Endothelial cell of umbilical vein (primary cell): Measurements from ENCODE around the gene DHRS9. TPM values are rescaled to one million over a fixed set of nuclear protein-coding genes. Genes with fewer than 3 reads are reported as not detected.

Experiments used
- BruUV-seq: library from RNA; stranded (reverse); fragments of 400-500 nt; replicated peaks from 2 replicates; lab custom pipeline; 2021; lab: Mats Ljungman, UMichigan
- CTCF ChIA-PET: fragments of 300-600, 350-600 bp; sonication (Branson Sonifier 250); formaldehyde crosslinking; loops from one replicate; lab custom pipeline; 2021; ENCODE audit warnings: antibody characterized with exemption, inconsistent platforms; lab: Charles Lee
- POLR2A ChIA-PET: fragments of 300-600, 350-600 bp; sonication (Branson Sonifier 250); formaldehyde crosslinking; loops from one replicate; lab custom pipeline; 2021; ENCODE audit warnings: antibody characterized with exemption, inconsistent platforms; lab: Charles Lee
- DNase-seq: peaks from one replicate; pipeline ENCODE4 v3.0.0-alpha.2; 2011; ENCODE audit warnings: low read depth, low spot score
- FAIRE-seq: peaks from 2 replicates; lab custom pipeline; 2011; peaks lifted over from hg19 to GRCh38; lab: Jason Lieb, UNC
- H2AFZ ChIP-seq: 2 replicates; pipeline ENCODE4 v1.6.0; 2012; ENCODE audit warnings: low read depth, low read length, control low read depth, inconsistent platforms
- H3K27ac ChIP-seq: 2 replicates; pipeline ENCODE4 v1.5.1; 2011; ENCODE audit warnings: low read depth, mild to moderate bottlenecking, control low read depth, low read length, moderate library complexity; ENCODE audit not compliant: insufficient read depth
- H3K27me3 ChIP-seq, 2 experiments: 2 replicates each; pipeline versions ENCODE4 v1.6.0 to v1.6.1; 2011; ENCODE audit warnings: low read length in 2 of 2, mixed read lengths in 1 of 2; ENCODE audit not compliant: control insufficient read depth in 2 of 2, insufficient read depth in 2 of 2
- H3K36me3 ChIP-seq, 2 experiments: 2 replicates in 1 of 2; 3 replicates in 1 of 2; pipeline ENCODE4 v1.5.1; 2011; ENCODE audit warnings: low read length in 2 of 2, mild to moderate bottlenecking in 1 of 2, moderate library complexity in 1 of 2; ENCODE audit not compliant: control insufficient read depth in 2 of 2, insufficient read depth in 2 of 2; ENCODE audit errors: extremely low read depth in 1 of 2
- H3K4me1 ChIP-seq: 3 replicates; pipeline ENCODE4 v1.5.1; 2011; ENCODE audit warnings: mild to moderate bottlenecking, low read length; ENCODE audit not compliant: control insufficient read depth, insufficient read depth; ENCODE audit errors: extremely low read depth
- H3K4me2 ChIP-seq: 2 replicates; pipeline ENCODE4 v1.6.1; 2011; ENCODE audit warnings: low read length, control low read depth, mixed read lengths; ENCODE audit not compliant: insufficient read depth
- H3K4me3 ChIP-seq, 3 experiments: fragments of 200-600 bp in 1 of 3; sonication (generic), shearing (Covaris generic) in 1 of 3; replicated peaks in 1 of 3; 2 replicates each; pipeline ENCODE4 v1.5.1; 2011 to 2016; ENCODE audit warnings: control low read depth in 3 of 3, low read length in 3 of 3, mild to moderate bottlenecking in 2 of 3, inconsistent platforms in 1 of 3, low read depth in 1 of 3, moderate library complexity in 1 of 3; ENCODE audit not compliant: insufficient read depth in 1 of 3
- H3K79me2 ChIP-seq: 2 replicates; pipeline ENCODE4 v1.6.0; 2012; ENCODE audit warnings: low read length, inconsistent platforms; ENCODE audit not compliant: control insufficient read depth, insufficient read depth
- H3K9ac ChIP-seq: replicated peaks from 2 replicates; pipeline ENCODE3; 2011; ENCODE audit warnings: low read length, control low read depth; ENCODE audit not compliant: insufficient read depth; ENCODE audit errors: extremely low read depth
- H3K9me1 ChIP-seq: replicated peaks from 3 replicates; pipeline ENCODE4 v1.6.0; 2011; ENCODE audit warnings: mild to moderate bottlenecking, low read length; ENCODE audit not compliant: control insufficient read depth, insufficient read depth; ENCODE audit errors: extremely low read depth
- H3K9me3 ChIP-seq: replicated peaks from 2 replicates; pipeline ENCODE4 v1.5.1; 2012; ENCODE audit warnings: low read length, inconsistent platforms; ENCODE audit not compliant: control insufficient read depth, insufficient read depth
- H4K20me1 ChIP-seq: replicated peaks from 2 replicates; pipeline ENCODE3; 2011; ENCODE audit warnings: mild to moderate bottlenecking, low read length; ENCODE audit not compliant: control insufficient read depth, insufficient read depth; ENCODE audit errors: extremely low read depth
- EZH2 ChIP-seq: IDR thresholded peaks from 2 replicates; pipeline ENCODE4 v1.6.1; 2012; ENCODE audit warnings: borderline replicate concordance, low read depth, mild to moderate bottlenecking, moderate library complexity, low read length, inconsistent platforms; ENCODE audit not compliant: severe bottlenecking
- FOS ChIP-seq: IDR thresholded peaks from 2 replicates; pipeline ENCODE4 v1.6.1; 2011; ENCODE audit warnings: mild to moderate bottlenecking, low read length, moderate library complexity, borderline replicate concordance; ENCODE audit not compliant: insufficient read depth
- GATA2 ChIP-seq: IDR thresholded peaks from 2 replicates; pipeline ENCODE4 v1.7.0; 2011; ENCODE audit warnings: low read depth, mild to moderate bottlenecking, moderate library complexity, mixed read lengths, low read length; ENCODE audit not compliant: insufficient read length, insufficient read depth
- JUN ChIP-seq: IDR thresholded peaks from 2 replicates; pipeline ENCODE4 v1.6.1; 2011; ENCODE audit warnings: borderline replicate concordance, low read depth; ENCODE audit not compliant: insufficient read length, insufficient read depth
- MYC ChIP-seq: IDR thresholded peaks from one replicate; pipeline ENCODE4 v1.6.1; 2011; ENCODE audit warnings: mild to moderate bottlenecking, low read depth, low read length
- POLR2A ChIP-seq: IDR thresholded peaks from 2 replicates; pipeline ENCODE4 v1.6.1; 2012; ENCODE audit warnings: low read depth, mild to moderate bottlenecking, control low read depth, low read length
- POLR2AphosphoS5 ChIP-seq: IDR thresholded peaks from 2 replicates; pipeline ENCODE4 v1.6.1; 2012; ENCODE audit warnings: low read depth, mild to moderate bottlenecking, control low read depth, low read length, moderate library complexity; ENCODE audit not compliant: insufficient read depth
- dilution Hi-C: fragments of 300-500 bp; cut with MboI; formaldehyde crosslinking; loops from one replicate; pipeline ENCODE4 v1.15.0; 2019; ENCODE audit warnings: low sequenced_read_pairs; ENCODE audit not compliant: extremely low pct_ligation_motif_present
- intact Hi-C: fragments of 100-400 bp; cut with micrococcal nuclease; formaldehyde crosslinking; loops from one replicate; pipeline ENCODE4 v1.10.0; 2022
- polyA plus RNA-seq, 4 experiments: library from polyadenylated mRNA; depleted of rRNA in 3 of 4; stranded (reverse) in 3 of 4; unstranded in 1 of 4; fragments of >200 nt; gene quantifications; 2 replicates each; pipeline versions ENCODE4 v1.2.1 to v1.2.3, GENCODE V29; 2011 to 2012; ENCODE audit warnings: missing spikeins in 1 of 4
- total RNA-seq: library from RNA; stranded (reverse); gene quantifications from 2 replicates; pipeline ENCODE4 v1.2.3, GENCODE V29; 2021
- TF ChIP-seq, protein P1 (sequence below), 2 donors: IDR thresholded peaks; 1 replicate in 1 of 2; 2 replicates in 1 of 2; pipeline ENCODE4 v1.5.1; 2011; ENCODE audit warnings: low read length in 2 of 2, mild to moderate bottlenecking in 2 of 2, moderate library complexity in 2 of 2, control low read depth in 1 of 2, inconsistent platforms in 1 of 2, low read depth in 1 of 2; ENCODE audit not compliant: insufficient read depth in 1 of 2; ENCODE audit errors: extremely low read depth in 1 of 2
- TF ChIP-seq, protein P2 (sequence below): IDR thresholded peaks from 2 replicates; pipeline ENCODE4 v1.6.1; 2011; ENCODE audit not compliant: insufficient read depth, insufficient read length

DHRS9 gene
- total and polyA plus RNA-seq, 2 donors (not counting 3 experiments of a cell fraction or from before 2014, with no cell fraction given): 0.40 TPM; not detected in 1

DNA sequence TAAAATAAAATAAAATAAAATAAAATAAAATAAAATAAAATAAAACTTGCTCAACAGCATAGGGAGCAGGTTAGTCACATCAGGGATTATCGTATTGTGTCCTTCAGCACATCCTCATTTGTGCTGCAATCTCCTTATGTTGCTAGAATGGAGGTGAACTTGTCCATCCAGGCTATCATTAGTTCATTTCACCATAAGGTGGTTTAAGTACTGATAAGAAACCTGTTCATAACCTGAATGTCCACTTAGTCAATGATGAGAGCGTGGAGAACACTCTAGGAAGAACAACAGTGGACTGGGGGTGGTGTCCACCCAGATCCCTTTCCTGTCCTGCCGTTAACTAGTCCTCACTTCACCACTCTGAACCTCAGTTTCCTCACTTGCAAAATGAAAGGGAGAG is 21.9 kb downstream of the DHRS9 start:
- no peaks in the 10 kb centered on the region for H3K36me3 ChIP-seq
- dilution Hi-C loops: no loop called here
- BruUV-seq: no TSS peak
- H3K9me3 ChIP-seq: no peaks in the 10 kb centered on the region
- no peaks in the 10 kb centered on the region for H4K20me1 ChIP-seq
- no peak overlapping the region for H3K27ac ChIP-seq
- no peaks in the 10 kb centered on the region for H3K27me3 ChIP-seq
- H3K9ac ChIP-seq: no peak overlapping the region
- FAIRE-seq: no peak
- intact Hi-C loops: no loop called here
- ChIA-PET CTCF (no interaction called here), POLR2A (no interaction called here)
- H3K4me2 ChIP-seq: no peak overlapping the region
- TF ChIP-seq, protein P1, sequence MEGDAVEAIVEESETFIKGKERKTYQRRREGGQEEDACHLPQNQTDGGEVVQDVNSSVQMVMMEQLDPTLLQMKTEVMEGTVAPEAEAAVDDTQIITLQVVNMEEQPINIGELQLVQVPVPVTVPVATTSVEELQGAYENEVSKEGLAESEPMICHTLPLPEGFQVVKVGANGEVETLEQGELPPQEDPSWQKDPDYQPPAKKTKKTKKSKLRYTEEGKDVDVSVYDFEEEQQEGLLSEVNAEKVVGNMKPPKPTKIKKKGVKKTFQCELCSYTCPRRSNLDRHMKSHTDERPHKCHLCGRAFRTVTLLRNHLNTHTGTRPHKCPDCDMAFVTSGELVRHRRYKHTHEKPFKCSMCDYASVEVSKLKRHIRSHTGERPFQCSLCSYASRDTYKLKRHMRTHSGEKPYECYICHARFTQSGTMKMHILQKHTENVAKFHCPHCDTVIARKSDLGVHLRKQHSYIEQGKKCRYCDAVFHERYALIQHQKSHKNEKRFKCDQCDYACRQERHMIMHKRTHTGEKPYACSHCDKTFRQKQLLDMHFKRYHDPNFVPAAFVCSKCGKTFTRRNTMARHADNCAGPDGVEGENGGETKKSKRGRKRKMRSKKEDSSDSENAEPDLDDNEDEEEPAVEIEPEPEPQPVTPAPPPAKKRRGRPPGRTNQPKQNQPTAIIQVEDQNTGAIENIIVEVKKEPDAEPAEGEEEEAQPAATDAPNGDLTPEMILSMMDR (IDR thresholded peaks at IDR 0.05; ENCODE audit: extremely low read depth in 1 of 2, insufficient read depth in 1 of 2, low read depth in 1 of 2, low read length in 2 of 2): no peak
- H3K4me3 ChIP-seq: no peak overlapping the region
- no peaks in the 10 kb centered on the region for H3K4me1 ChIP-seq
- no peak overlapping the region for H2AFZ ChIP-seq
- DNase-seq: no peak
- no peaks in the 10 kb centered on the region for H3K79me2 ChIP-seq
- no peaks in the 10 kb centered on the region for H3K9me1 ChIP-seq

GRCh38 chr2:169091761-169092519 is 22.6 kb downstream of the DHRS9 start:
- intact Hi-C loops: no loop called here

More at GRCh38 chr2:169091761-169092519, 22.6 kb downstream of the DHRS9 start:
- dilution Hi-C loops: no loop called here
- H3K4me2 ChIP-seq: no peak overlapping the region
- H3K27me3 ChIP-seq: no peaks in the 10 kb centered on the region
- no peaks in the 10 kb centered on the region for H3K79me2 ChIP-seq
- no peaks in the 10 kb centered on the region for H3K9me3 ChIP-seq
- no peaks in the 10 kb centered on the region for H3K36me3 ChIP-seq
- no peaks in the 10 kb centered on the region for H3K9me1 ChIP-seq
- H3K27ac ChIP-seq: no peak overlapping the region
- no peaks in the 10 kb centered on the region for H3K4me1 ChIP-seq
- POLR2A ChIA-PET: no interaction called here
- DNase-seq (no peak), FAIRE-seq (no peak)
- no peak overlapping the region for H3K9ac ChIP-seq
- CTCF ChIA-PET: no interaction called here
- BruUV-seq: no TSS peak
- H2AFZ ChIP-seq: no peak overlapping the region
- no peak overlapping the region for H3K4me3 ChIP-seq
- no peaks in the 10 kb centered on the region for H4K20me1 ChIP-seq
- no peak for TF ChIP-seq GATA2
- no peak for TF ChIP-seq MYC
- TF ChIP-seq, protein P1 (IDR thresholded peaks at IDR 0.05; ENCODE audit: extremely low read depth in 1 of 2, insufficient read depth in 1 of 2, low read depth in 1 of 2, low read length in 2 of 2): no peak
- no peak for TF ChIP-seq JUN
- TF ChIP-seq EZH2: no peak
- TF ChIP-seq, protein P2, sequence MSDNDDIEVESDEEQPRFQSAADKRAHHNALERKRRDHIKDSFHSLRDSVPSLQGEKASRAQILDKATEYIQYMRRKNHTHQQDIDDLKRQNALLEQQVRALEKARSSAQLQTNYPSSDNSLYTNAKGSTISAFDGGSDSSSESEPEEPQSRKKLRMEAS: no peak
- no peak for TF ChIP-seq FOS
- no peak for TF ChIP-seq POLR2AphosphoS5
- TF ChIP-seq POLR2A: no peak
